A549 (cell line): Measurements from ENCODE around the gene SIDT2. TPM values are rescaled to one million over a fixed set of nuclear protein-coding genes. Genes with fewer than 3 reads are reported as not detected.
A peak's percentile ranks its signal among the peaks of the same experiment; 100 is the strongest.

ENCODE experiments used
- ATAC-seq, 2 experiments: fragments of 200-7000 bp in 1 of 2; fragments of >200 bp in 1 of 2; cut with Nextera tagmentation in 1 of 2; cut with Tn5 transposase in 1 of 2; 3 replicates each; pipeline versions ENCODE4 v1.8.0 to v1.9.1; 2018 to 2020; ENCODE audit warnings: mild to moderate bottlenecking in 1 of 2, moderate library complexity in 1 of 2
- CTCF ChIA-PET: fragments of 300-600 bp; sonication (Branson Sonifier 250); formaldehyde crosslinking; extraction: SDS; loops from one replicate; lab custom pipeline; 2021; ENCODE audit warnings: antibody characterized with exemption, inconsistent platforms; lab: Yijun Ruan, JAX
- POLR2A ChIA-PET: fragments of 350-600 bp; formaldehyde crosslinking; extraction: SDS; loops from one replicate; lab custom pipeline; 2021; ENCODE audit warnings: antibody characterized with exemption, inconsistent platforms; lab: Yijun Ruan, JAX
- DNase-seq, 2 experiments: peaks; one replicate each; pipeline versions ENCODE4 v3.0.0 to v3.0.0-alpha.2; 2011 to 2016; ENCODE audit warnings: low read depth in 1 of 2, low spot score in 1 of 2
- FAIRE-seq: peaks from 2 replicates; lab custom pipeline; 2011; peaks lifted over from hg19 to GRCh38; lab: Jason Lieb, UNC
- H3K27ac ChIP-seq, 2 experiments: fragments of >200 bp; sonication (Bioruptor Twin); formaldehyde crosslinking; 3 replicates each; pipeline ENCODE4 v1.5.1; 2016 to 2017
- H3K4me1 ChIP-seq: fragments of >200 bp; sonication (Bioruptor Twin); formaldehyde crosslinking; 3 replicates; pipeline ENCODE4 v1.6.1; 2016
- H3K4me2 ChIP-seq: fragments of >200 bp; sonication (Bioruptor Twin); formaldehyde crosslinking; 3 replicates; pipeline ENCODE4 v1.6.1; 2016
- H3K4me3 ChIP-seq: fragments of >200 bp; sonication (Bioruptor Twin); formaldehyde crosslinking; 3 replicates; pipeline ENCODE4 v1.5.1; 2016
- H3K9me3 ChIP-seq: fragments of >200 bp; sonication (Bioruptor Twin); formaldehyde crosslinking; 3 replicates; pipeline ENCODE4 v1.6.1; 2016
- CBX2 ChIP-seq: fragments of 200-600 bp; sonication (generic); IDR thresholded peaks from 2 replicates; pipeline ENCODE4 v1.6.1; 2016; ENCODE audit warnings: low read depth, mild to moderate bottlenecking, borderline replicate concordance
- CBX8 ChIP-seq: fragments of 200-600 bp; sonication (generic); IDR thresholded peaks from 2 replicates; pipeline ENCODE4 v1.6.1; 2016
- CHD2 ChIP-seq: fragments of 150-350 bp; IDR thresholded peaks from 2 replicates; pipeline ENCODE4 v1.6.1; 2014; ENCODE audit warnings: low read length; ENCODE audit not compliant: partially characterized antibody
- CTCF ChIP-seq: fragments of >200 bp; sonication (Bioruptor Twin); formaldehyde crosslinking; IDR thresholded peaks from 3 replicates; pipeline ENCODE4 v1.5.1; 2016
- E2F6 ChIP-seq: IDR thresholded peaks from 2 replicates; pipeline ENCODE4 v1.6.1; 2012; ENCODE audit warnings: low read depth, borderline replicate concordance
- FOSB ChIP-seq: fragments of 250-450 bp; sonication (Bioruptor Pico); IDR thresholded peaks from 2 replicates; pipeline ENCODE4 v1.5.0; 2020; ENCODE audit warnings: mild to moderate bottlenecking, moderate library complexity
- FOXS1 ChIP-seq: fragments of 250-450 bp; sonication (Bioruptor Pico); IDR thresholded peaks from 2 replicates; pipeline ENCODE4 v1.5.0; 2020; ENCODE audit warnings: mild to moderate bottlenecking, moderate library complexity
- HEYL ChIP-seq: fragments of 250-450 bp; sonication (Bioruptor Pico); IDR thresholded peaks from 2 replicates; pipeline ENCODE4 v1.8.0; 2021; ENCODE audit warnings: mild to moderate bottlenecking, moderate library complexity
- HOXA7 ChIP-seq: fragments of 250-450 bp; sonication (Bioruptor Pico); IDR thresholded peaks from 2 replicates; pipeline ENCODE4 v1.5.0; 2020; ENCODE audit warnings: mild to moderate bottlenecking, moderate library complexity
- NR3C1 ChIP-seq: fragments of >200 bp; sonication (Bioruptor Twin); formaldehyde crosslinking; IDR thresholded peaks from 3 replicates; pipeline ENCODE4 v1.6.1; 2017
- PHF8 ChIP-seq: fragments of 200-600 bp; sonication (generic); IDR thresholded peaks from 2 replicates; pipeline ENCODE4 v1.6.1; 2016; ENCODE audit warnings: low read depth, mild to moderate bottlenecking, antibody characterized with exemption, moderate library complexity, borderline replicate concordance
- POLR2A ChIP-seq: IDR thresholded peaks from 2 replicates; pipeline ENCODE4 v1.6.1; 2012; ENCODE audit warnings: mild to moderate bottlenecking, low read length
- RAD21 ChIP-seq, 2 experiments: fragments of >200 bp in 1 of 2; sonication (Bioruptor Twin) in 1 of 2; formaldehyde crosslinking in 1 of 2; IDR thresholded peaks in 1 of 2; conservative IDR thresholded peaks in 1 of 2; 2 replicates in 1 of 2; 3 replicates in 1 of 2; pipeline ENCODE4 v1.6.1; 2012 to 2018; ENCODE audit warnings: inconsistent platforms in 1 of 2
- RARB ChIP-seq: fragments of 250-450 bp; sonication (Bioruptor Pico); IDR thresholded peaks from 2 replicates; pipeline ENCODE4 v1.8.0; 2021; ENCODE audit warnings: mild to moderate bottlenecking, moderate library complexity
- SMC3 ChIP-seq: fragments of >200 bp; sonication (Bioruptor Twin); formaldehyde crosslinking; IDR thresholded peaks from 3 replicates; pipeline ENCODE4 v1.6.1; 2018; ENCODE audit warnings: inconsistent platforms
- SREBF2 ChIP-seq: fragments of 450-650 bp; IDR thresholded peaks from 2 replicates; pipeline ENCODE4 v1.6.1; 2014; ENCODE audit warnings: mild to moderate bottlenecking, moderate library complexity
- TFCP2L1 ChIP-seq: fragments of 250-450 bp; sonication (Bioruptor Pico); IDR thresholded peaks from 2 replicates; pipeline ENCODE4 v1.5.0; 2021; ENCODE audit warnings: mild to moderate bottlenecking
- ZC3H11A ChIP-seq: fragments of 450-650 bp; IDR thresholded peaks from 2 replicates; pipeline ENCODE4 v1.6.1; 2014; ENCODE audit warnings: antibody characterized with exemption, mild to moderate bottlenecking
- ZNF302 ChIP-seq: fragments of 250-450 bp; sonication (Bioruptor Pico); IDR thresholded peaks from 2 replicates; pipeline ENCODE4 v1.9.0; 2021; ENCODE audit warnings: inconsistent platforms, mild to moderate bottlenecking, moderate library complexity
- WGBS: methylation state at CpG from one replicate; pipeline ENCODE4 v1.1.6; 2017; ENCODE audit errors: missing lambda C conversion rate; 5-methylcytosine and 5-hydroxymethylcytosine counted together
- polyA plus RNA-seq, 4 experiments: library from polyadenylated mRNA; depleted of rRNA in 3 of 4; stranded (reverse); fragments of >200 nt; fragmentation: RNase III in 1 of 4; extraction: RNeasy Plus Mini Kit Qiagen cat#74134 plus additional on column Dnase treatment in 1 of 4; gene quantifications; 2 replicates in 3 of 4; 3 replicates in 1 of 4; pipeline ENCODE4 v1.2.3, GENCODE V29; 2011 to 2017
- TF ChIP-seq, protein P1 (sequence below): fragments of 150-350 bp; IDR thresholded peaks from 2 replicates; pipeline ENCODE4 v1.6.1; 2014; ENCODE audit warnings: low read depth, mild to moderate bottlenecking, low read length
- TF ChIP-seq, protein P2 (sequence below): fragments of >200 bp; sonication (Bioruptor Twin); formaldehyde crosslinking; IDR thresholded peaks from 2 replicates; pipeline ENCODE4 v1.6.1; 2016
- TF ChIP-seq, protein P3 (sequence below): IDR thresholded peaks from 2 replicates; pipeline ENCODE4 v1.6.1; 2012

SIDT2 gene
- polyA plus RNA-seq, 2 of the 4 experiments (the other 2 are of a cell fraction): 5.9 to 8.5 TPM

GRCh38 chr11:117197006-117197405 is 18.5 kb downstream of the SIDT2 start (continued):
- TF ChIP-seq, protein P1, sequence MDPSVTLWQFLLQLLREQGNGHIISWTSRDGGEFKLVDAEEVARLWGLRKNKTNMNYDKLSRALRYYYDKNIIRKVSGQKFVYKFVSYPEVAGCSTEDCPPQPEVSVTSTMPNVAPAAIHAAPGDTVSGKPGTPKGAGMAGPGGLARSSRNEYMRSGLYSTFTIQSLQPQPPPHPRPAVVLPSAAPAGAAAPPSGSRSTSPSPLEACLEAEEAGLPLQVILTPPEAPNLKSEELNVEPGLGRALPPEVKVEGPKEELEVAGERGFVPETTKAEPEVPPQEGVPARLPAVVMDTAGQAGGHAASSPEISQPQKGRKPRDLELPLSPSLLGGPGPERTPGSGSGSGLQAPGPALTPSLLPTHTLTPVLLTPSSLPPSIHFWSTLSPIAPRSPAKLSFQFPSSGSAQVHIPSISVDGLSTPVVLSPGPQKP: no peak
- no peak for TF ChIP-seq SREBF2
- TF ChIP-seq, protein P2, sequence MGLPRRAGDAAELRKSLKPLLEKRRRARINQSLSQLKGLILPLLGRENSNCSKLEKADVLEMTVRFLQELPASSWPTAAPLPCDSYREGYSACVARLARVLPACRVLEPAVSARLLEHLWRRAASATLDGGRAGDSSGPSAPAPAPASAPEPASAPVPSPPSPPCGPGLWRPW: no peak
- no peak for TF ChIP-seq E2F6
- TF ChIP-seq CBX8: no peak
- TF ChIP-seq PHF8: no peak
- TF ChIP-seq ZC3H11A: no peak

GRCh38 chr11:117197516-117198456 is 19.2 kb downstream of the SIDT2 start:
- 79% methylated on average over 12 of the region's 17 CpGs for WGBS
- FAIRE-seq (no peak), ATAC-seq (peak in 1 of 2 experiments; percentile 23; a peak in 3 of 6 replicates), DNase-seq (peak in 1 of 2 experiments; percentile 24)
- no peak overlapping the region for H3K4me3 ChIP-seq
- ChIA-PET POLR2A (no interaction called here), CTCF (interaction anchor here (1.6 kb wide), 1 partner anchor 28 kb away, joined by 8 read pairs; no protein-coding TSS in a partner anchor)
- H3K9me3 ChIP-seq: no peaks in the 10 kb centered on the region
- peaks cover 21% of the 10 kb centered on the region for H3K4me1 ChIP-seq
- TF ChIP-seq NR3C1 (no peak), SMC3 (no peak), RARB (CRISPR knock-in tag) (no peak), FOSB (CRISPR knock-in tag) (no peak), CHD2 (no peak), FOXS1 (no peak), POLR2A (no peak), TFCP2L1 (CRISPR knock-in tag) (no peak), HOXA7 (CRISPR knock-in tag) (no peak), HEYL (CRISPR knock-in tag) (no peak), CTCF (peak; percentile 25; the same call in 2 of the 3 replicates), CBX2 (no peak), RAD21 (conservative IDR thresholded peaks at IDR 0.05 in 1 of 2, IDR thresholded peaks at IDR 0.05 in 1 of 2) (peak in 1 of 2 experiments; percentile 10; a peak in 1 of 5 replicates), ZNF302 (no peak)
- TF ChIP-seq, protein P3, sequence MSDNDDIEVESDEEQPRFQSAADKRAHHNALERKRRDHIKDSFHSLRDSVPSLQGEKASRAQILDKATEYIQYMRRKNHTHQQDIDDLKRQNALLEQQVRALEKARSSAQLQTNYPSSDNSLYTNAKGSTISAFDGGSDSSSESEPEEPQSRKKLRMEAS: no peak
- peak overlapping the region; percentile 73 to 85 for H3K27ac ChIP-seq
- H3K4me2 ChIP-seq: peak overlapping the region; percentile 77
